Activated T-helper 1 cell treated with anti-CD3 and anti-CD28 coated beads, Interleukin-12 subunit alpha, Interleukin-12 subunit beta, Interleukin-2, Interleukin-4 antibody, amounts not matched to agents 30 ng/mL and 10 ng/mL and 1 ng/mL, durations not matched to agents 14 hours and 24 hours and 36 hours (primary cell): ENCODE results near the gene LECT2. TPM values are rescaled to one million over a fixed set of nuclear protein-coding genes. Genes with fewer than 3 reads are reported as not detected.

ENCODE experiments used
- DNase-seq: peaks from one replicate; pipeline ENCODE4 v3.0.0; 2021; ENCODE audit warnings: low spot score
- H3K27ac Mint-ChIP-seq: one replicate; pipeline ENCODE4 v1.8.0; 2021; ENCODE audit warnings: mild to moderate bottlenecking, mixed read lengths
- H3K27me3 Mint-ChIP-seq: one replicate; pipeline ENCODE4 v1.8.0; 2022; ENCODE audit warnings: mild to moderate bottlenecking, moderate library complexity, mixed read lengths; ENCODE audit not compliant: insufficient read depth
- H3K36me3 Mint-ChIP-seq: one replicate; pipeline ENCODE4 v1.8.0; 2021; ENCODE audit warnings: low read depth, mixed read lengths
- H3K4me1 Mint-ChIP-seq: one replicate; pipeline ENCODE4 v1.8.0; 2021; ENCODE audit warnings: low read depth, mixed read lengths
- H3K4me3 Mint-ChIP-seq: one replicate; pipeline ENCODE4 v1.8.0; 2021; ENCODE audit warnings: mild to moderate bottlenecking, moderate library complexity, mixed read lengths
- H3K9me3 Mint-ChIP-seq: one replicate; pipeline ENCODE4 v1.8.0; 2021; ENCODE audit warnings: mixed read lengths
- intact Hi-C: fragments of 100-400 bp; cut with micrococcal nuclease; formaldehyde crosslinking; loops from one replicate; pipeline ENCODE4 v1.15.1; 2024
- total RNA-seq: library from RNA; stranded (reverse); gene quantifications from 2 replicates; pipeline ENCODE4 v1.2.3, GENCODE V29; 2022

The LECT2 gene
- total RNA-seq, 1 donor from 2014 or later, result not detected

- no peak overlapping the region for H3K4me3 Mint-ChIP-seq
- intact Hi-C loops, result no loop called here
- H3K27me3 Mint-ChIP-seq, result peaks cover 23% of the 10 kb centered on the region
- H3K4me1 Mint-ChIP-seq, result no peaks in the 10 kb centered on the region
- H3K27ac Mint-ChIP-seq, result no peak overlapping the region
- H3K36me3 Mint-ChIP-seq, result no peaks in the 10 kb centered on the region
- no peak for DNase-seq
- H3K9me3 Mint-ChIP-seq, result no peaks in the 10 kb centered on the region
Observed at GRCh38 chr5:135913713-135914626, 40.8 kb downstream of the LECT2 start.

GRCh38 chr5:135905144-135905543 is 49.6 kb downstream of the LECT2 start:
- H3K27me3 Mint-ChIP-seq, result peaks cover 16% of the 10 kb centered on the region
- no peaks in the 10 kb centered on the region for H3K36me3 Mint-ChIP-seq
- DNase-seq, result no peak
- H3K9me3 Mint-ChIP-seq, result no peaks in the 10 kb centered on the region
- intact Hi-C loops, result no loop called here
- H3K4me1 Mint-ChIP-seq, result no peaks in the 10 kb centered on the region
- no peak overlapping the region for H3K4me3 Mint-ChIP-seq
- no peak overlapping the region for H3K27ac Mint-ChIP-seq

- Mint-ChIP-seq H3K4me1 (no peaks in the 10 kb centered on the region), H3K4me3 (no peak overlapping the region), H3K27ac (no peak overlapping the region), H3K9me3 (no peaks in the 10 kb centered on the region), H3K36me3 (no peaks in the 10 kb centered on the region), H3K27me3 (peaks cover 17% of the 10 kb centered on the region)
- intact Hi-C loops, result no loop called here
- DNase-seq, result no peak
Observed at GRCh38 chr5:135901633-135902032, 53.1 kb downstream of the LECT2 start.

GRCh38 chr5:135900276-135900675 is 54.5 kb downstream of the LECT2 start:
- no peak for DNase-seq
- peaks cover 20% of the 10 kb centered on the region for H3K27me3 Mint-ChIP-seq
- no peaks in the 10 kb centered on the region for H3K4me1 Mint-ChIP-seq
- no peaks in the 10 kb centered on the region for H3K36me3 Mint-ChIP-seq
- H3K4me3 Mint-ChIP-seq, result no peak overlapping the region
- intact Hi-C loops, result no loop called here
- no peaks in the 10 kb centered on the region for H3K9me3 Mint-ChIP-seq
- no peak overlapping the region for H3K27ac Mint-ChIP-seq

GRCh38 chr5:135898651-135899050 is 56.1 kb downstream of the LECT2 start:
- no peaks in the 10 kb centered on the region for H3K4me1 Mint-ChIP-seq
- no peak overlapping the region for H3K4me3 Mint-ChIP-seq
- H3K27me3 Mint-ChIP-seq, result peaks cover 27% of the 10 kb centered on the region
- no peak for DNase-seq
- H3K9me3 Mint-ChIP-seq, result no peaks in the 10 kb centered on the region
- intact Hi-C loops, result no loop called here
- H3K27ac Mint-ChIP-seq, result no peak overlapping the region
- no peaks in the 10 kb centered on the region for H3K36me3 Mint-ChIP-seq

Other genes with a start within 250 kb of the LECT2 start
- gene SLC25A48, start 120.3 kb downstream of the LECT2 start, total RNA-seq, result not detected in 2 replicates
- gene IL9, start 59.1 kb downstream of the LECT2 start, total RNA-seq, result 0.36 and 2.0 TPM in 2 replicates
- not detected in 2 replicates for gene TGFBI, start 74.0 kb upstream of the LECT2 start, total RNA-seq
- 17.9 TPM in 2 replicates for gene SMAD5, start 177.9 kb upstream of the LECT2 start, total RNA-seq
- gene SMIM32, start 238.2 kb upstream of the LECT2 start, total RNA-seq, result not detected in 2 replicates